K562 (cell line): ENCODE results near the gene ZBTB22. TPM values are rescaled to one million over a fixed set of nuclear protein-coding genes. Genes with fewer than 3 reads are reported as not detected.

Source experiments
- BHLHE40 ChIP-seq: IDR thresholded peaks from 2 replicates; pipeline ENCODE4 v1.6.1; 2011; ENCODE audit warnings: low read length, improper control_type of control experiment
- CAMTA2 ChIP-seq: fragments of 250-450 bp; sonication (Bioruptor Pico); conservative IDR thresholded peaks from 2 replicates; pipeline ENCODE4 v1.5.1; 2022
- CBX5 ChIP-seq: IDR thresholded peaks from 2 replicates; pipeline ENCODE4 v1.6.1; 2014; ENCODE audit warnings: low read depth, borderline replicate concordance
- CEBPB ChIP-seq: fragments of 450-650 bp; IDR thresholded peaks from 2 replicates; pipeline ENCODE4 v1.6.1; 2016; ENCODE audit warnings: missing genetic modification characterization, missing compliant biosample characterization
- ELK1 ChIP-seq: sonication (generic); formaldehyde crosslinking; IDR thresholded peaks from 2 replicates; pipeline ENCODE4 v1.8.1; 2022; ENCODE audit warnings: missing genetic modification reagents
- GABPB2 ChIP-seq: fragments of 250-450 bp; sonication (Bioruptor Pico); conservative IDR thresholded peaks from 2 replicates; pipeline ENCODE4 v1.5.1; 2021; ENCODE audit warnings: mild to moderate bottlenecking
- HCFC1 ChIP-seq: IDR thresholded peaks from 2 replicates; pipeline ENCODE4 v1.6.1; 2012; ENCODE audit warnings: low read depth, low read length, improper control_type of control experiment
- HDAC1 ChIP-seq, 2 experiments: fragments of 450-650 bp; IDR thresholded peaks; 2 replicates each; pipeline ENCODE4 v1.6.1; 2016 to 2017; ENCODE audit warnings: inconsistent platforms in 1 of 2, mild to moderate bottlenecking in 1 of 2, moderate library complexity in 1 of 2
- HINFP ChIP-seq: fragments of 450-650 bp; conservative IDR thresholded peaks from 2 replicates; pipeline ENCODE4 v1.6.1; 2016; ENCODE audit warnings: missing genetic modification characterization, low read depth, mild to moderate bottlenecking, control low read depth, missing compliant biosample characterization
- HMG20A ChIP-seq: fragments of 450-650 bp; formaldehyde crosslinking; conservative IDR thresholded peaks from 2 replicates; pipeline ENCODE4 v1.4.0; 2020; ENCODE audit warnings: mild to moderate bottlenecking, mixed read lengths
- MEF2A ChIP-seq: IDR thresholded peaks from 2 replicates; pipeline ENCODE4 v1.6.1; 2011; ENCODE audit warnings: low read depth, mild to moderate bottlenecking, low read length, moderate library complexity; ENCODE audit not compliant: control insufficient read depth
- NCOA6 ChIP-seq: fragments of 450-650 bp; IDR thresholded peaks from 2 replicates; pipeline ENCODE4 v1.6.1; 2017; ENCODE audit warnings: mild to moderate bottlenecking
- NCOR1 ChIP-seq: fragments of 450-650 bp; IDR thresholded peaks from 2 replicates; pipeline ENCODE4 v1.6.1; 2016; ENCODE audit warnings: mild to moderate bottlenecking, moderate library complexity
- NUFIP1 ChIP-seq: fragments of 450-650 bp; IDR thresholded peaks from 2 replicates; pipeline ENCODE4 v1.6.1; 2018; ENCODE audit not compliant: partially characterized antibody
- RBBP5 ChIP-seq: fragments of 200-600 bp; sonication (generic); IDR thresholded peaks from 2 replicates; pipeline ENCODE4 v1.6.1; 2012; ENCODE audit warnings: borderline replicate concordance, mild to moderate bottlenecking, low read length, control low read depth, inconsistent platforms; ENCODE audit not compliant: insufficient read depth, poor library complexity, severe bottlenecking
- RBM25 ChIP-seq: fragments of 200-400 bp; formaldehyde crosslinking; IDR thresholded peaks from 2 replicates; pipeline ENCODE4 v1.6.1; 2018; ENCODE audit warnings: low read length, low read depth, moderate library complexity; ENCODE audit not compliant: severe bottlenecking
- SMARCB1 ChIP-seq: IDR thresholded peaks from 2 replicates; pipeline ENCODE4 v1.6.1; 2011; ENCODE audit warnings: improper control_type of control experiment, low read depth; ENCODE audit not compliant: insufficient read length
- SPI1 ChIP-seq: IDR thresholded peaks from 2 replicates; pipeline ENCODE4 v1.6.1; 2011; ENCODE audit warnings: low read depth, low read length, control low read depth, borderline replicate concordance
- SREBF1 ChIP-seq: fragments of 150-350 bp; IDR thresholded peaks from 2 replicates; pipeline ENCODE4 v1.6.1; 2014; ENCODE audit warnings: antibody characterized with exemption, low read depth, low read length, borderline replicate concordance
- TAF7 ChIP-seq: fragments of 450-650 bp; IDR thresholded peaks from 2 replicates; pipeline ENCODE4 v1.6.1; 2016; ENCODE audit warnings: missing genetic modification characterization, missing compliant biosample characterization
- TEAD1 ChIP-seq, 2 experiments: fragments of 450-650 bp in 1 of 2; sonication (generic) in 1 of 2; formaldehyde crosslinking; IDR thresholded peaks; 2 replicates each; pipeline versions ENCODE4 v1.4.0 to v1.8.0; 2020 to 2022; ENCODE audit warnings: mild to moderate bottlenecking in 2 of 2, missing genetic modification reagents in 1 of 2
- USF1 ChIP-seq: sonication (generic); formaldehyde crosslinking; IDR thresholded peaks from 2 replicates; pipeline ENCODE4 v1.9.0; 2022; ENCODE audit warnings: mild to moderate bottlenecking, missing genetic modification reagents
- ZBTB17 ChIP-seq: fragments of 450-650 bp; formaldehyde crosslinking; IDR thresholded peaks from 2 replicates; pipeline ENCODE4 v1.4.0; 2020; ENCODE audit warnings: mild to moderate bottlenecking
- ZNF146 ChIP-seq: IDR thresholded peaks from one replicate; pipeline ENCODE4 v1.6.1; 2018; ENCODE audit warnings: missing compliant biosample characterization; ENCODE audit not compliant: unreplicated experiment
- ZNF586 ChIP-seq: fragments of 450-650 bp; formaldehyde crosslinking; conservative IDR thresholded peaks from 2 replicates; pipeline ENCODE4 v1.4.0; 2020; ENCODE audit warnings: mild to moderate bottlenecking, moderate library complexity
- ZNF668 ChIP-seq: fragments of 250-450 bp; sonication (Bioruptor Pico); IDR thresholded peaks from 2 replicates; pipeline ENCODE4 v1.8.0; 2022; ENCODE audit warnings: mild to moderate bottlenecking, inconsistent platforms
- polyA plus RNA-seq, 8 experiments: library from polyadenylated mRNA; depleted of rRNA in 4 of 8; stranded (reverse) in 5 of 8; unstranded in 3 of 8; fragments of >200 nt; fragmentation: Nextera tagmentation in 2 of 8; fragmentation: Illumina TruSeq in 1 of 8; extraction: Ambion mirVana in 2 of 8; extraction: Trizol in 1 of 8; gene quantifications; 2 replicates each; pipeline versions ENCODE4 v1.2.1 to v1.2.3, GENCODE V29; 2011 to 2014; ENCODE audit warnings: inconsistent platforms in 1 of 8, missing spikeins in 1 of 8
- total RNA-seq, 7 experiments: library from RNA; depleted of rRNA in 6 of 7; stranded (reverse); fragments of >200 nt in 6 of 7; fragmentation: Illumina TruSeq in 2 of 7; extraction: Trizol in 2 of 7; gene quantifications; 2 replicates each; pipeline versions ENCODE4 v1.2.1 to v1.2.3, GENCODE V29; 2011 to 2021; ENCODE audit warnings: low replicate concordance in 1 of 7

The ZBTB22 gene
- total and polyA plus RNA-seq, 9 of the 15 experiments (the other 6 are each of a cell fraction or from before 2014, with no cell fraction given): 0.21 to 11.9 (median 7.1) TPM

- TF ChIP-seq ZNF586 (no peak), SPI1 (no peak), HINFP (no peak), RBM25 (no peak), NCOR1 (no peak), TEAD1 (CRISPR knock-in tag; IDR thresholded peaks at IDR 0.05) (no peak), TAF7 (tag) (no peak), BHLHE40 (peak; percentile 15; the same call in 1 of the 2 replicates), HDAC1 (IDR thresholded peaks at IDR 0.05) (peak in 1 of 2 experiments; percentile 73; a peak in 2 of 4 replicates), NCOA6 (no peak), CAMTA2 (no peak), CEBPB (no peak), USF1 (CRISPR knock-in tag) (peak; percentile 72), ZNF668 (CRISPR knock-in tag) (no peak), NUFIP1 (no peak), CBX5 (no peak), ZNF146 (CRISPR knock-in tag) (no peak), ELK1 (no peak), SMARCB1 (no peak), RBBP5 (peak; percentile 58), ZBTB17 (no peak), HMG20A (CRISPR knock-in tag) (no peak), SREBF1 (no peak), MEF2A (no peak), GABPB2 (CRISPR knock-in tag) (no peak), HCFC1 (no peak)
Measured at GRCh38 chr6:33312361-33313104, 5.0 kb downstream of the ZBTB22 start (continued).
